AG09319 (cell line): Measurements from ENCODE around the gene UPK1B.
"Not testable (repeated sequence)": the region's sequence is repeated elsewhere in the genome, so short reads cannot be mapped to it uniquely, and the experiment has no call there.

Experiments
- DNase-seq: peaks from one replicate; pipeline ENCODE4 v3.0.0-alpha.2; 2010; ENCODE audit warnings: low read depth; ENCODE audit errors: extremely low read depth
- TF ChIP-seq, protein P1 (sequence below): IDR thresholded peaks from 2 replicates; pipeline ENCODE4 v1.5.1; 2011; ENCODE audit warnings: low read depth, mild to moderate bottlenecking, inconsistent platforms, low read length, moderate library complexity

Gene UPK1B

DNA sequence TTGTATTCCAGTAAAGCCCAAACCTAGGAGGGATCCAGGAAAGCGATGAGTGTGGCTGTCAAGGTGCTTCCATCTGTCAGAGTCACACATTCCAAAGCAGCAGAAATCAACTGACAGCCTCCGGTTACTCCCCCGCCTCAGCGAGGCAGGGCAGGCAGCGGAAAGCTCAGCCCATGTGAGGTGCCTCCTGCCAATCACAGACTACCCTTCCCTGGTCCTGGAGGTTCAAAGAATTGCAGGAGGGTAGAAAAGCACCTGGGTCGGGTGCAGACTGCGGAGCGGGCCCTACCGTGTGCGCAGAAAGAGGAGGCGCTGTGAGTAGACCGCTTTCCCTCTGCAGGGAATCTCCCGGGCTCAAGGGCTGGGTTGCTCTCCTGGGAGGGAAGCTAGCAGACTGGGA is at the start of gene UPK1B:
TSS of gene UPK1B (plus strand) at position 274 of the 400 bp plus-strand sequence. CDS start 13,144 bp downstream, outside the sequence.
- TF ChIP-seq, protein P1, sequence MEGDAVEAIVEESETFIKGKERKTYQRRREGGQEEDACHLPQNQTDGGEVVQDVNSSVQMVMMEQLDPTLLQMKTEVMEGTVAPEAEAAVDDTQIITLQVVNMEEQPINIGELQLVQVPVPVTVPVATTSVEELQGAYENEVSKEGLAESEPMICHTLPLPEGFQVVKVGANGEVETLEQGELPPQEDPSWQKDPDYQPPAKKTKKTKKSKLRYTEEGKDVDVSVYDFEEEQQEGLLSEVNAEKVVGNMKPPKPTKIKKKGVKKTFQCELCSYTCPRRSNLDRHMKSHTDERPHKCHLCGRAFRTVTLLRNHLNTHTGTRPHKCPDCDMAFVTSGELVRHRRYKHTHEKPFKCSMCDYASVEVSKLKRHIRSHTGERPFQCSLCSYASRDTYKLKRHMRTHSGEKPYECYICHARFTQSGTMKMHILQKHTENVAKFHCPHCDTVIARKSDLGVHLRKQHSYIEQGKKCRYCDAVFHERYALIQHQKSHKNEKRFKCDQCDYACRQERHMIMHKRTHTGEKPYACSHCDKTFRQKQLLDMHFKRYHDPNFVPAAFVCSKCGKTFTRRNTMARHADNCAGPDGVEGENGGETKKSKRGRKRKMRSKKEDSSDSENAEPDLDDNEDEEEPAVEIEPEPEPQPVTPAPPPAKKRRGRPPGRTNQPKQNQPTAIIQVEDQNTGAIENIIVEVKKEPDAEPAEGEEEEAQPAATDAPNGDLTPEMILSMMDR = no peak
- DNase-seq = no peak

DNA sequence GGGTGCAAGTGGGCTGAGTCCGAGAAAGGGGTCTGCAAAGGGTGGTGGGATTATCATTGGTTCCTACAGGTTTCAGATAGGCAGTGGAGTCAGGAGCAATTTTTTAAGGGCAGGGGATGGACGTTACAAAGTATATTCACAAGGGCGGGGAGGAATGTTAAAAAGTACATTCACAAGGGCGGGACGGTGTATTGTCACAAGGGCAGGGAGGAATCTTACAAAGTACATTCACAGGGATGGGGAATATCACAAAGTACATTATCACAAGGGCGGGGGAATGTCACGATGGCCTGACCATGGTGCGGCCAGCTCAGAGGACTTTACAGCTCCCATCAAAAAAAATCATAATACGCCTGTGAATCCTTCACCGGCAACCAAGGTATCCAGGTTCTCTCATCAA is 48.1 kb upstream of the UPK1B start:
- TF ChIP-seq, protein P1 = no peak
- DNase-seq = no peak

DNA sequence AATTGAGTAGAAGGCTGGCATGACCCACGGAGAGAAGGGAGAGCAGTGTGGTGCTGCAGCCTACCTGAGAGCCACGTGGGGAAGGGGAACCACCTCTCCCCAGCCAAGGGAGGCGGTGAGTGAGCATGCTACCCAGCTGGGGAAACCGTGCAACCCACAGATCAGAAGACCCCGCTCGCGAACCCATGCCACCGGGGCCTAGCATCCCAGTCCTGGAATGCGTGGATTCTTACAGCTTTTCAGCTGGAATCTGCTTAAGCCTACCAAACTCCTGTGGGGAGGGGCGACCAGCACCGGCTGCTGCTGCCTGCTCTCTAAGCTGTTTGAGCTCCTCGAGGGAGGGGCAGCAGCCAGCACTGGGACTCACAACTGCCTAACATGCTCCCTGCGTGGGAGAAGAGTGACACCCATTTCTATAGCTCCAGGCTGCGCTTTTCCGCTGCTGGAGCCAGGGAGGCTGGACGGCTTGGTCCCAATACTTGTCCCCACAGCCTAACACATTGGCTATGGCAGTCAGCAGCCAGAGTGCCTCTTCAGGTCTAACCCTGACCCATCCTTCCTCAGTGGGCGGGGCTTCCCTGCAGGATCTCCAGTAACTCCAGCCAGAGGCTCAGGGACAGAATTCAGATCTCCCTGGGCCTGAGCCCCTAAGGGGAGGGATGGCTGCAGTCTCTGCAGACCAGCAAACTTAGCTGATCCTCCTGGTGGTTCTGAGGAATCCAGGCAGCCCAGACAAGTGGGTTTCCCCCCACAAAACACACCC is 47.5 kb upstream of the UPK1B start:
- TF ChIP-seq, protein P1 = no peak
- DNase-seq = no peak

DNA sequence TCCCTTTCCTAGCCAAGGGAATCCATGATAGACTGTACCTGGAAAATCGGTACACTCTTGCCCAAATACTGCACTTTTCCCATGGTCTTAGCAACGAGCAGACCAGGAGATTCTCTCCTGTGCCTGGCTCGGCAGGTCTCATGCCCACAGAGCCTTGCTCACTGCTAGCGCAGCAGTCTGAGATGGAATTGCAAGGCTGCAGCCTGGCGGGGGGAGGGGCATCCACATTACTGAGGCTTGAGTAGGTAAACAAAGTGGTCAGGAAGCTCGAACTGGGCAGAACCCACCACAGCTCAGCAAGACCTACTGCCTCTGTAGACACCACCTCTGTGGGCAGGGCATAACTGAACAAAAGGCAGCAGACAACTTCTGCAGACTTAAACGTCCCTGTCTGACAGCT is 43.1 kb upstream of the UPK1B start:
- not testable (repeated sequence) for DNase-seq

DNA sequence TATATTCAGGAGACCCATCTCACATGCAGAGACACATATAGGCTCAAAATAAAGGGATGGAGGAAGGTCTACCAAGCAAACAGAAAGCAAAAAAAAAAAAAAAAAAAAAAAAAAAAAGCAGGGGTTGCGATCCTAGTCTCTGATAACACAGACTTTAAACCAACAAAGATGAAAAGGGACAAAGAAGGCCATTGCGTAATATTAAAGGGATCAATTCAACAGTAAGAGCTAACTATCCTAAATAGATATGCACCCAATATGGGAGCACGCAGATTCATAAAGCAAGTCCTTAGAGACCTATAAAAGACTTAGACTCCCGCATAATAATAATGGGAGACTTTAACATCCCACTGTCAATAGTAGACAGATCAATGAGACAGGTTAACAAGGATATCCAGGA is 41.1 kb upstream of the UPK1B start:
- not testable (repeated sequence) for DNase-seq

DNA sequence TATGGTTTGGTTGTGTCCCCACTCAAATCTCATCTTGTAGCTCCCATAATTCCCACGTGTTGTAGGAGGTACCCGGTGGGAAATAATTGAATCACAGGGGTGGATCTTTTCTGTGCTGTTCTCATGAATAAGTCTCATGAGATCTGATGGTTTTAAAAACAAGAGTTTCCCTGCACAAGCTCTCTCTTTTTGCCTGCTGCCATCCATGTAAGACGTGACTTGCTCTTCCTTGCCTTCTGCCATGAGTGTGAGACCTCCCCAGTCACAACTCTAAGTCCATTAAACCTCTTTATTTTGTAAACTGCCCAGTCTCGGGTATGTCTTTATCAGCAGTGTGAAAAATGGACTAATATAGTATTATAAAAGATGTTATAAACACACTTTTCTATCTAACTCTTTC is 34.0 kb upstream of the UPK1B start:
- DNase-seq = not testable (repeated sequence)

DNA sequence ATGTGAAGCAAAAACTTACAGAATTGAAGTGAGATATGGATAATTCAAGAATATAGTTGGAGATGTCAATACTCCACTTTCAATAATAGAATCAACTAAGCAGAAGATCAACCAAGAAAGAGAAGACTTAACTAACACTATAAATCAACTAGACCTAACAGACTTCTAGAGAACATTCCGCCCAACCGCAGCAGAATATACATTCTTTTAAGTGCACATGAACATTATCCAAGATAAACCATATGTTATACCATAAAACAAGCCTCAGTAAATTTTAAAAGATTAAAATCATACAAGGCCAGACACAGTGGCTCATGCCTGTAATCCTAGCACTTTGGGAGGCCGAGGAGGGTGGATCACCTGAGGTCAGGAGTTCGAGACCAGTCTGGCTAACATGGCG is 32.9 kb upstream of the UPK1B start:
- no peak for DNase-seq

DNA sequence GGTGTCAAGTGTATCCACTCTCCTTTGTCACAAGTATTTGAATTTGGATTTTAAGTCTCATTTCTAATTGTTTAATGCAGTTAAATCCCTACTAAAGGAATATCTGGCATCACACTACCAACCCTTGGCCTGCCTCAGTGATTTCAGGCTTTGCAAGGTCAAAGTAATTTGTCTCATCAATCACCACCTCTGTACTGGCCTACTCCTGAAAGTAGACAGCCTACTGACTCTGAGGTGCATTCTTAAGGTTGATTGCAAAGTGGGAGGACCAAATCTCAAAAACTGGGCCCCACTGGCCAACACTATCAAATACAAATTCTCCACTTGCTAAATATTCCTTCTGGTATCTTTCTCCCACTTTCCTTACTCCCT is 28.3 kb upstream of the UPK1B start:
- TF ChIP-seq, protein P1 = no peak

More for the DNA sequence above, 32.9 kb upstream of the UPK1B start:
- TF ChIP-seq, protein P1 = no peak

DNA sequence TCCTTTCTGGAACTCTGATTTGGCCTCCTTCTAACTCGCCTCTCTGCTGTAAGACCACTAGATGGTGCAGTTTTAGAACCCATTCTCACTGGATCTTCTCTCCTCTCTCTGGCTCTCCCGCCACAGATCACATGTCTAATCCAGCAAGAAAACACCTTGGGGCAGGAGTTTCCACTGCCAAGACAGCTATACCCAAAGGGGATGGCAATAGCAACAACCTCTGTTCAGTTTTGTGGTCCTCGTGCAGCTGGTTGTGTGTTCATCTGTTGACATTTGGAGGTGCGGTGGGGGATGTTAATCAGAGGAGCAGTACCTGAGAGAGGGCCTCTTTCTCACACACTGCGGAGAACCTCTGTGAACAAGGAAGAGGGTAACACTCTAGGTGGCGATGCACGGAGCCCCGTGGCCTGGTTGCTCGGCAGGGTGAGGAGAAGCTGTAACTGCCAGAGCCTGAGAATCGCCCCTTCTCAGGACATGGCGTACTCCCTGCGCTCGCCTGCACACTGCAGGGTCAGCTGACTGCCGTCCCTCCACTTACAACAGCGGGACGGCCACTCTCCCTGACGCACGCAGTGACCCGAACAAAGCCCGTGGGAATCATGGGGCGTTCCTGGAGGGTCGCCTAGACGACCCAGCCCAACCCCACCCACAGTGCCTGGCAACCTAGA is 27.8 kb upstream of the UPK1B start, which contains the start of gene TEX55:
TSS of gene TEX55 (plus strand) at position 666 of the 668 bp plus-strand sequence. CDS start 25 bp downstream, outside the sequence.
- TF ChIP-seq, protein P1 = peak; percentile 81
- peak; percentile 11 for DNase-seq

More for the DNA sequence above, 28.3 kb upstream of the UPK1B start:
- no peak for DNase-seq
